Activated naive CD8-positive, alpha-beta T cell (primary cell): ENCODE results near the gene ZNF662.

Experiments used
- H3K27ac Mint-ChIP-seq: one replicate; pipeline ENCODE4 v1.8.0; 2021; ENCODE audit warnings: mixed read lengths
- H3K27me3 Mint-ChIP-seq: one replicate; pipeline ENCODE4 v1.8.0; 2021; ENCODE audit warnings: mixed read lengths
- H3K36me3 Mint-ChIP-seq: one replicate; pipeline ENCODE4 v1.8.0; 2021; ENCODE audit warnings: mixed read lengths
- H3K4me1 Mint-ChIP-seq: one replicate; pipeline ENCODE4 v1.8.0; 2021; ENCODE audit warnings: low read depth, mixed read lengths
- H3K4me3 Mint-ChIP-seq: one replicate; pipeline ENCODE4 v1.8.0; 2021; ENCODE audit warnings: mild to moderate bottlenecking, mixed read lengths
- H3K9me3 Mint-ChIP-seq: one replicate; pipeline ENCODE4 v1.8.0; 2021; ENCODE audit warnings: low read depth, mixed read lengths

ZNF662 gene

DNA sequence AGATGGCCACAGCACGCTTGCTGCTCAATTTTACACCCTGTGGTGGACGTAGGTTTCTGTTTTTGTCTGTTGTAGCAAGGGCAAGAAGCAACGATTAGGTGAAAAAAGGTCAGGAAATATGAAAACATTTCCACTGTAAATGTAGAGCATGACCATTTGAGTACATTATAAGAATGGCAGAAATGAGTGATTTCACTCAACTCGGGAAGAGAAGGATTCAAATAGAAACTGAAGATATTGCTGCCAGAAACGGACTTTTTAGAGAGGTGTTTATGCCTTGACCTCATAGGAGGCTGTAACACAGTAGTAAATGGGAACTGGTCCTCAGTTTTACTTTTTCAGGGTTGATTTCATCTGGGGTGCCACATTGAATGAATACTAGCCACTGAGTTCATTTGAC lies 40.1 kb downstream of the ZNF662 start:
- H3K27me3 Mint-ChIP-seq = no peaks in the 10 kb centered on the region
- no peaks in the 10 kb centered on the region for H3K9me3 Mint-ChIP-seq
- no peak overlapping the region for H3K4me3 Mint-ChIP-seq
- no peak overlapping the region for H3K27ac Mint-ChIP-seq
- no peaks in the 10 kb centered on the region for H3K36me3 Mint-ChIP-seq
- H3K4me1 Mint-ChIP-seq = no peaks in the 10 kb centered on the region

DNA sequence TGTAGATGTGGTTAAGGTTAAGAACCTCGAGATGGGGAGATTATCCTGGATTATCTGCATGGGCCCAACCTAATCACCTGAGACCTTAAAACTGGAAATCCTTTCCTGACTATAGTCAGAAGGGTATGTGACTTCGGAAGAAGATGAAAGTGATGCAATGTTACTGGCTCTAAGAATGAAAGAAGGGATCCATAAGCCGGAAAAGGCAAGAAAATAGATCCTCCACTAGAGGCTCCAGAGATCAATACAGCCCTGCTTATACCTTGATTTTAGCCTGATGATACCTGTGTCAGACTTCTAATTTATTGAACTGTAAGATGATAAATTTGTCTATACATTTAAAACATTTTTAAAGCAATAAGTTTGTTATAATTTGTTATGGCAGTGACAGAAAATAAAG lies 51.6 kb downstream of the ZNF662 start:
- Mint-ChIP-seq H3K27me3 (peaks cover 2% of the 10 kb centered on the region), H3K27ac (no peak overlapping the region), H3K9me3 (no peaks in the 10 kb centered on the region), H3K36me3 (no peaks in the 10 kb centered on the region), H3K4me3 (no peak overlapping the region), H3K4me1 (peaks cover 9% of the 10 kb centered on the region)

DNA sequence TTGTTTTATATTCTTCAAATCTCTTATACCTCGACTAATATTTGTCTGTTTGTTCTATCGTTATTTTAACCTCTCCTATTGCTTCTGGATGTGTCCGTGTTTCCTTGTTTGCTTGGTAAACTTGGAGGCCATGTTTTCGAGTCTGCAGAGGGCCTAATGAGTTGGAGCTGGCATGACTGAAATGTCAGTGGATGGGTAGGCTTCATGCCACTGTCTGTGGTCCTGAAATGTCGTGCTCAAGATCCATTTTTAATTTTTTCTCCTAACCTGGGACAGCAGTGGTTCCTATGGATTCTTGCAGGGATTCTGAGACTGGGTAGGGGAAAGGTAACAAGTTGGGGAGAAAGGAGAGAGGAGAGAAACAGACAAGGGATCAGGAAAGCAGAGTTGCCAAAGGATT lies 54.3 kb downstream of the ZNF662 start:
- H3K9me3 Mint-ChIP-seq = no peaks in the 10 kb centered on the region
- no peaks in the 10 kb centered on the region for H3K36me3 Mint-ChIP-seq
- H3K4me3 Mint-ChIP-seq = no peak overlapping the region
- no peak overlapping the region for H3K27ac Mint-ChIP-seq
- peaks cover 26% of the 10 kb centered on the region for H3K4me1 Mint-ChIP-seq
- H3K27me3 Mint-ChIP-seq = peaks cover 2% of the 10 kb centered on the region

DNA sequence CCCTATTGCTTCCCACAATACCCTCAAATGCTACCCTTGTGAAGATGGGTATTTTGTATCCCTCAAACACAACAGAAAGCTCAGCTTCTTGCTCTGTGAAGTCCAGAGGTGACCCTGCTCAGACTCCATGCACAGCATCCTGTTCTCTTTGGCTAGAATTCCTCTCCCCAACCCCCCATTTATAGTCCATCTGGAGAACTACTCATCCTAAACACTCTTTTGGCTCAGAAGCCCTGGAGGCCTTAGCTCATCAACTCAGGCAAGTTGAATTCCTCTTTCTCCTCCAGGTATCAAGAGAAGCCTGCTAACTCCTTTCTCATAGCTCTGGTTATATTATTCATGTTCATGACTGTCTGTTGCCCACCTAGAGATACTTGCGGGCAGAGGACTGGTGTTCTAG lies 54.8 kb downstream of the ZNF662 start:
- Mint-ChIP-seq H3K4me1 (peaks cover 32% of the 10 kb centered on the region), H3K36me3 (no peaks in the 10 kb centered on the region), H3K27me3 (peaks cover 2% of the 10 kb centered on the region), H3K4me3 (no peak overlapping the region), H3K27ac (no peak overlapping the region), H3K9me3 (no peaks in the 10 kb centered on the region)

DNA sequence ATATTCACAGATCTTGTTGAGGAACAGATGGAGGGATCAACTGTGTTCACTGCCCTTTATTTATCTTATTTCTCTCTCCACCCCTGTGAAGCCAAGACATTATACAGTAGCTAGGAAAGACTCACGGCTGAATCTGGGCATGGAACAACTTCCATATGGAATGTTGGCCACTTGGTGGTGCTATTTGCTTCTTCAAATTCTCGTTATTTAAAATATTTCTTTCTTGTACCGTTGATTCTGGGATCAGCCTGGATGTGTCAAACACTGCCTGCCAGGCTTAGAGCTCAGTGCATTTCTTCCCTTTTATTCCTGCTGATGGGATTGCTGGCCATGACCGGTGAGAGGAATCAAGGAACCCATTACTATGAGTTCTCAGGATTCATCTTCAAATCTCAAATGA lies 55.7 kb downstream of the ZNF662 start:
- Mint-ChIP-seq H3K9me3 (no peaks in the 10 kb centered on the region), H3K4me1 (peaks cover 34% of the 10 kb centered on the region), H3K36me3 (no peaks in the 10 kb centered on the region), H3K27ac (no peak overlapping the region), H3K4me3 (no peak overlapping the region), H3K27me3 (peaks cover 2% of the 10 kb centered on the region)

DNA sequence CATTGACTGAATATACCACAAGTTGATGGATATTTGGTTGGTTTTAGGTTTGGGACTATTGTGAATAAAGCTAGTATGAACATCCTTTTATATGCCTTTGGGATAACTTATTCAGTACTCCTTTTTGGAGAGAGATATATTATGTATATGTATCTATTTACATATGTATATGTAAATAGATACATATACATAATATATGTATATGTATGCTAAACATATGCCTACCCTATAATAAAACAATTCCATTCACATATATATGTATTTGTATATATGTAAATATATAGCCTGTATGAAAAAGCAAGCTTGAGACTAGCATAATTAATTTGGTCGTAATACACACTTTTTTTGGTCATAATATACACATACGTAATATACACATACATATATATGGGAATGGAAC lies 57.3 kb downstream of the ZNF662 start:
- Mint-ChIP-seq H3K4me3 (no peak overlapping the region), H3K27ac (no peak overlapping the region), H3K27me3 (peaks cover 2% of the 10 kb centered on the region), H3K9me3 (no peaks in the 10 kb centered on the region), H3K36me3 (no peaks in the 10 kb centered on the region), H3K4me1 (peaks cover 35% of the 10 kb centered on the region)

DNA sequence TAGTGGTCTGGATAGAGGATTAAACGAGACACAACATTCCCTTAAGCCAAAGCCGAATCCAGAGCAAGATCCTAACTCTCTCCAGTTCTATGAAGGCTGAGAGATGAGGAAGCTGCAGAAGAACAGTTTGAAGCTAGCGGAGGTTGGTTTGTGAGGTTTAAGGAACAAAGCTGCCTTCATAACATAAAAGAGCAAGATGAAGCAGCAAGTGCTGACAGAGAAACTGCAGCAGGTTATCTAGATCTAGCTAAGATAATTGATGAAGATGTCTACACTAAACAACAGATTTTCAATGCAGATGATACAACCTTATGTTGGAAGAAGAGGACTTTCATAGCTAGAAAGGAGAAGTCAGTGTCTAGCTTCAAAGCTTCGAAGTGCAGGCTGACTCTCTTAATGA lies 58.3 kb downstream of the ZNF662 start:
- H3K27me3 Mint-ChIP-seq = peaks cover 2% of the 10 kb centered on the region

More for the DNA sequence above, 58.3 kb downstream of the ZNF662 start:
- H3K36me3 Mint-ChIP-seq = no peaks in the 10 kb centered on the region
- peaks cover 35% of the 10 kb centered on the region for H3K4me1 Mint-ChIP-seq
- no peak overlapping the region for H3K4me3 Mint-ChIP-seq
- H3K9me3 Mint-ChIP-seq = no peaks in the 10 kb centered on the region
- H3K27ac Mint-ChIP-seq = no peak overlapping the region
